Measurements from ENCODE around the gene IMMP2L.
A peak's percentile ranks its signal among the peaks of the same experiment; 100 is the strongest.
"Not testable (repeated sequence)": the region's sequence is repeated elsewhere in the genome, so short reads cannot be mapped to it uniquely, and the experiment has no call there.

The IMMP2L gene

DNA sequence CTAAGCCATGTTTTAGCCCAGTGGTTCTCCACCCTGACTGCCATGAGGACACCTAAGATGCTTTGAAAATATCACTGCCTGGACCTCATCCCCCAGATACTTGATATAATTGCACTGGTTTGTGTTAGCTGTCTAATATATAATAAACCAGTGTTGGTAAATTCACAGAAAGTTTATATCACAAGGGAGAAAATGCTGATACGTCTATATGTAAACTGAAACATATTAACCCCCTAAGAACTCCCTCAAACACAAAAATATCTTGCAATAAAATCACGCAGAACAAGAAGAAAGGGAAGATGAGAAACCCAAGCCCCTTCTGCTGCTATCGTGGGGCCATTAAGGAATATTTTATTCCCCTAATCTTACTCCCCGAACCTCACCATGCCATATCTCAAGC lies 8.2 kb downstream of the IMMP2L start:
- no peak for DNase-seq

DNA sequence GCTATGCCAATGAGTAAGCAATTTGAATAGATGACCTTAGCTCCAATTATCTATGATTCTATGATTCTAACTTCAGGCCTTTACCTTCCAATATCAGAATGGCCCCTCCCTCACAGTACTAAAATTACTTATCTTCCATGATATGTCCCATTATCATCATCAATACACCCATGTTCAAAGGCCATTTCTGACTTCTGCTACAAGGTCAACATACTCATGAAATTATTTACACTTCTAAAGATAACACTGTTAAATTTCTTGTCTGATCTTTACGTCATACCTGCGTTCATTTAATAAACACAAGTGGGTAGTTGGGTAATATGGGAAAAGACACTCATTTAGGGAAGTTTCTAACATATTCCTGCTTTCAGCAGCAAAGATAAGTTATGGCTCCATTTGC lies 21.2 kb downstream of the IMMP2L start:
- no peak for DNase-seq

DNA sequence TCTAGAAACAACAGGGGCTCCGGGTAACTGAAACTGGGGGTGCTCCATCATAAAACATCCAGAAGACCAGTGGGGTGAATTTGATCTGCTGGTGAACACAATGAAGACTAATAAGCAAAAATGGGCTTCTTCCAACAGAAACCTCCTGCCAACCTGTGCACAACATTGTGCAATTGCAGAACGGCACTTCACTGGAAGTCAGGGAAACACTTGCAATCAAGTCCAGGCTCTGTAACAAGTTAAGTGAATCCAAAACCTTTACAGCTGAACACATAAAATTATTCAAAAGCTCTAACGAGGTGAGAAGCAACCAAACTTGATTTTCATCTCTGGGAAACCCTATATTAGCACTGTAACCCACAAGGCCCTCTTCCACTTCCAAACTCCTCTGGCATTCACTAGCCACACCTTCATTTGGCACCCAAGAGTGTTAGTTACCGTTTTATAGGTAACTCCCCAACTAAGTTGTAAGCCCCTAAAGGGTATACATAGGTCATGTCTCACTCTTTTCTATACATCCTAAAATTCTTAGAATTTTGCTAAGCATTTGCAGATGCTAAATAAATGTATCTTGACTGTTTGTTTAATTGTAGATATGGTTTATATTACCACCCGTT lies 22.0 kb downstream of the IMMP2L start:
- no peak for DNase-seq

DNA sequence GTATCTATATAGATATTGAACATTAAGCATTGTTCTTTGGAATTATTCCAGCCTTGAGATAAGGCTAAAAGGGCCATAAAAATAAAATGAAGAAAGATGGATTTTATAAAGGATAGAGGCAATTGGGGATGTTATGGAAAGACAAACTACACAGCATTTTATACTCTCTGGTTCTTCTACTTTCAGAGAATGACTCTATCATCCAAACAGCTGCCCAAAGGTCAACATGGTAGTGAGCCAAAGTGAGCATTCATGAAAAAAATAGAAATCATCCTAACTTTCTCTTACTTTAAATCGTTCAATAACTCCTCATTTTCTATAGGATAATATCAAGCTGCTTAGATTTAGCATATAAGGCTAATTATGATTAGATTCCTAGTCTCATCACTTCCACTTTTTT lies 25.2 kb downstream of the IMMP2L start:
- no peak for DNase-seq

DNA sequence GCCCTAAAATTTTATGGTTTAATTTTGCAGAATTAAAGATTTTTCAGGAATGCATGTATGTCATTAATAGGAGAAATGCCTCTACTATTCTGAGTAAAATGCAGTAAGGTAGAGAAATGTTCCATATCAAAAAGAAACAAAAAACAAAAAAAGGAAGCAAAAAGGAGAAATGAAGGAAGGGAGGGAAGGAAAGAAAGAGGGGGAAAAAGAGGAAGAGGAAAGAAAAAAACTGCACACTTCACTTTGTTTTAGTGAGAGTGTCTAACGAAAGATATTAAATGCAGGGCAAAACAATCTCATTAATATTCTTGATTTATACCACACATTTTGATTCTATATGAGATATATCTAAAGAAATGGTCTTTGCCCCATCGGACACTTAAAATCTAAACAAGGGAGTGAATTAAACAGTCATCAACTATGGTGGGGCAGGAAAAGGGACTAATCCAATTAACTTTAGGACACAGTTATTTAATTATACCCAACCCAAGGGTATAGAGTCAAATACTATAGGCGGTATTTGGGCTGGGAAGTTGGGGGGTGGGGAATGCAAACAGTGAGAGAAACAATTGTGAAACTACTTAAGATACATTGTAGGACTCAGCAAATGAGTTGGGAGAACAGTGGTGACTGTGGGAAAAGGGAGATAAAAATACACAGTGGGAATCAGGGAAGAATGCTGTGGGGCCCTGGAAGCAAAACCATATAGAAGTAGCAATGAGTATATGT lies 27.0 kb downstream of the IMMP2L start:
- no peak for DNase-seq

DNA sequence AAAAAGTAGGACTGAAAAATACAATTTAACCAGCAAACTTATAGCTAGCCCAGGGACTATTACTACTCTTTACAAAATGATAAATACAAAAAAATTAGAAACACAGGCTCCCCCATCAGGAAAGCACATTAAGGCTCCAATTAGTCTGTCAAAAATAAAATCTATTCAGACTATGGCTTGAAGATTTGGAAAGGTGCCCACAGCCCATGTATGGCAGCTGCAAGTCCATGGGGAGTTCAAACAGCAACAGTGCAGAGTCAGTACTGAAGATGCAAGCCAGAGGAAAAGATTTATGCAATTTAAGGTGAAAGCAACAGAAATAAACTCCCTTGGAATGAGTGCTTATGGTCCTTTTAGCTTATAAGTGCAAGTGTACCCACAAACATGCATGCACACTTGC lies 29.7 kb downstream of the IMMP2L start:
- no peak for DNase-seq

DNA sequence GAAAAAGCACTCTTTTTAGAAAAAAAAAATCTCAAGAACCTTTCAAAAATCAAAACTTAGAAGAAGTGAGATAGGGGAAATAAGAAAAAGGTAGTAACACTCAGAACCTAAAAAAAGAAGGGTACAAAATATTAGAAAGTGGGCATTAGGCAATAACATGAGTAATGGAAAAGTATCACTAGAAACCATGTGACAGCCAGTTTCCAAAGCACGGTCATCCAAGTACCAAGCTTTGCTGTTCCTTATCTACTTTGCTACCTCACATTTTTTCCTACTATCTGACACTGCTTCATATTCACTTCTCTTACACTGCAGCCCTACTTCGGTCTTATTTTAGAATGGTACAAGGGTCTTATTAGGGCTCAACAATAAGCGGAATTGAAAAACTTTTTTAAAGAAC lies 30.3 kb downstream of the IMMP2L start:
- no peak for DNase-seq

DNA sequence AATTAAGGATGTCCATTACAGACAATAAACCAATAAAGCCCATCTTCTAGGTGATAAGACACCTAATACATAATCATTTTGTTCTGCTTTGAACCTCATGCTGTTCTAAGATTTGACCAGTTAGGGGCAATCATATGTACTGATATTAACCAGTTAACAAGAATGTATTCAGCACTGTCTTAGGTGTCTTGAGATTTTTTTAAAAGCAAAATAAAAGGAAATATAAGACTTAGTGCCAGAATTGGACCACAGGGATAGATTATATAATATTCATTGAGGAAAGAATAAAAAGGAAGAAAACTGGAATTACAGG lies 32.0 kb downstream of the IMMP2L start:
- no peak for DNase-seq

DNA sequence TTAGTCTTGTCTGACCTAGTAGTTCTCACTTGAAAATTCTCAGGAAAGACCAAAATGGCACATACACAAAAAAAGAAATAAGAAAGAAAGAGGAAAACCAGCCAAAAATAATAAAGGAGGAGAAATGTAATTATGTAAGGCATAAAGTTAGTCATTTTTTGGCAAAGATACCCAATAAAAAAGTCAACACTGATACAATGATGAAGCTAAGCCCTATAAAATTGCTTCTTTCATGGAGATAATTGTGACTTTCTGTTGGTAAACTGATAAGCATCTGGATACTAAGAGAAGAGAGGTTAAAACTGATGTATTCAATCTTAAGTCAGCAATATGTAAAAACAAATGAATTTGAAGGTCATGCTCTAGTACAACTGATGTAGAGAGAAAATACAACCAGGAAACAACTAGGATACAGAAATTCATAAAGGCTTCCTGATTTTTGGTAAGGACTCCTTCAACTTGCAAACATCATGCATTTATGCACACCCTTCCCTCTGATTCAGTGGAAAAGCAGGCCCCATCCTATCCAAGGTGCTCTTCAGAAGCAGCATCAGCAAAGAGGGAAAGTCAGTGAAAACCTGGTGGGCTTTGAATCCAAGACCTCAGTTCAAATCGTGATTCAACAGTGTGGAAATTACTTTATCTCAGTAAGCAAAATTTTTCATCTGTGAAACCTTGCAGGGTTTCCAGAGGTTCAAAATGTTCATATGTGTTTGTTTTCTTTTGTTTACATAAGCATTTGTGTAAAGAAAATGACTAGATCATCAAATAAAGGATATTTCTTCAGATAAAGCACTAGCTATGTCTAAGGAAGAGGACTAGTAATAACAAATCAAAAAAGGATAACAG lies 32.6 kb downstream of the IMMP2L start:
- no peak for DNase-seq

DNA sequence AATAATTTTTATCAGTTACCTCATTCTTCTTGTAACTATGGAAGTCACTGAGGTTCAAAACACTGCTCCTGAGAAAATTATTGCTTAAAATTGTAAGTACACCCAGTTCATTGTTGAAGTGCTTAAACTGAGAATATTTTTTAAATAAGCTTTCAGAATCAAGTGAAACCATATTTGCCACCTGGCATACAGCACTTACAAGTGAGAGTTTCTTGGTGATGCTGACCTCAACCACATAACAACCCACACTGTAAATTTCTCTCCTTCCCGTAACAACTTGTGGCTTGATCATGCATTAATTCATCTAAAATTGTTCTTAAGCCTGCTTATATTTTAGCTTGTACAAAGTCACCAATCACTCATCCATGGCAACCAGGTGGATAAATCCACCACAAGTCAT lies 34.0 kb downstream of the IMMP2L start:
- DNase-seq, result peak; percentile 21

DNA sequence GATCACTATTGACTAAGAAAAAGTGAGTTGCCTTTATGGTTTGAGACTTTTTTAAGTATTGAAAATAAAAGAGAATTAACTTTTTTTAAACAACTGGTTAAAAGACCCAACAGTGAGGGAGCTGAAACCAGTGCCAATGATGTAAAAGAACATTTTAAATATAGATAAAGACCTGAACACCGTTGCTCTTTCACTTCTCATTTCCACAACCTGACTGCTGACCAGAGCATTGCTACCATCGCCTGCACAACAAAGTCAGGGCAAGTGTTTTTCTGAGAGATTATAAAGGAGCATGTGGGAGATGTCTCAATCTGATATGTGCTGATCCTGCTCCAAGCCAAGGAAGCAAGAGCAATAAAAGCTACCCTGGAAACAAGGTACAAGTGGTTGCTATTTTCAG lies 34.7 kb downstream of the IMMP2L start:
- DNase-seq, result no peak

DNA sequence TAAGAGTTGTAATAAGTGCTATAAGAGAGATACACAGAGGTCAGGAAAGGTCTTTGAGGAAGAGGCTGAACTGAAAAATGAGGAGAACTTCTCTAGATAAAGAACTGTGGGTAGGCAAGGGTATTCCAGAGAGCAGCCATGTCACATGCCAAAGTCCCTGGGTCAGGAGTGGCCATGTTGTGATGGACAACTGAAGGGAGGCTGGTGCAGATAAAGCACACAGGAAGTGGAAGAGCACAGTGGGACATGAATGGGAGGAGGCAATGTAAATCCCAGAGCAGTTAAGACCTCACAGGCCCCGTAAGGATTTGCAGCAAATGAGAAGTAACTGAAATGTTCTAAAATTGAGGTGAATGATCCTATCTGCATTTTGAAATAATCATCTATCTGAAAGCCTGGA lies 37.2 kb downstream of the IMMP2L start:
- no peak for DNase-seq

DNA sequence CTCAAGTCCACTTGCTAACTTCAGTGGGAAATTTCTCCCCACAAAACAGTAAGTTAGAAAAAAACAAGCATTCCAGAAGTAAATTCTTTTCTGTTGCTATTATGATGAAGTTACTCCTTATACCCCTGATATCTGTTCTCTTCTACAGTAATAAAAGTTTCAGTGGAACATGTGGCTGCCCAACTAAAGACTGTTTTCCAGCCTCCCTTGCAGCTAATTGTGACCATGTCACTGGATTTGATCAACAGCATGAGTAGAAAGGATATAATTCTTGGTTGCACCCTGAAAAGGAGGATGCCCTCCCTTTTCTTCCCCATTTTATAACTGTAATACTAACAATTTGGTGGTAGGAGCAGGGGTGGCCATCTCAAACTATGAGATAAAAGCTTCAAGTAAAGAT lies 40.6 kb downstream of the IMMP2L start:
- DNase-seq, result no peak

DNA sequence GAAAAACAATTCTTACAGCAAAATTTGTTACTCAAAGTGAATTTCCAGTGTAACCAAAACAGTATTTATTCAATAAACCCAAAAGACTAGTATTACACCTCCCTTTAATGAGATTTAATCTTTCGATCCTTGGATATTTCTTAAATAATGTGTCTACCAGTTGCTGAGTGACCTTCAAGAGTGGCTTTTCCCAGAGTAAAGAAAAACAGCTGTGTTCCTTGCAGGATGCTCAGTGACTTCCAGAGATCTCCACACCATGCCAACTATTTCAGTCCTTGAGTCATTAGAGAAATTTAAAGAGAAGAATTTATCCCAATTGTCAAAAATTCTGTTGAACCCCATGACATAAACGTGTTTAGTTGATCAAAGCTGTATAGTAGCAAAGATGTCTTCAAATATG lies 44.0 kb downstream of the IMMP2L start:
- no peak for DNase-seq

DNA sequence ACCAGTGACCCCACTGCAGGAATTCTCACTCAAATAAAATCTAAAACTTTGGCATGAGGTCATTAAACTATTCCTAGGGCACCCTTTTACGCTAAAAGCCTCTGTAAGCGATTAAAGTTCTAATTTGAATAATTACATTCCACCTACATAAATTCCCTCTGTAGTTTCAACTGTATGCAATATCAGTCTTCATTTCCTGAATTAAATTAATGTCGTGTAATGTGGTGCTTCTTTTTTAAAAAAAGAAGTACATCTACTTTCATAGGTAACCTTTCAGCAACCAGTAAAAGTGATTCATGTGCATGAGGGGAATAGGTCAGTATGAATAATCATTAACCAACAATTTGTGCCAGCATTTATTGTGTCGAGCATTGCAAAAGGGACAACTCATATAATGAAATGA lies 44.7 kb downstream of the IMMP2L start:
- DNase-seq, result no peak

DNA sequence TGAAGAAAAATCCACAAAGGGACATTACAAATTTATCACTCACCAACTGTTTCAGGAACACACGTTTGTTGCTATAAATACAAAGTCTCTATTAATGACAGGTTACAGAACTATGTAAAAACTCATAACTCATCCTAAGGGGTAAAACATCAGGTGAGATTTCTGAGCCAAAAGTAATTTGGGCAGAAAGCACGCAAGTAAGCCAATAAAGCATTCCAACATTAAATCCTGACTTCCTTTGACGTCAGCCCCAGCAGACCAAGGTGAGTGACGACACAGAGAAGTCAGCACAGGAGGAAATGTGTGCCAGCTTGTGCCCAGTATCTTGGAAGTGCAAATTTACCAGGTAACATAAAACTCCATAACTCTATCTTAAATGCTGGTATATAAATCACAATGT lies 45.7 kb downstream of the IMMP2L start:
- DNase-seq, result no peak

DNA sequence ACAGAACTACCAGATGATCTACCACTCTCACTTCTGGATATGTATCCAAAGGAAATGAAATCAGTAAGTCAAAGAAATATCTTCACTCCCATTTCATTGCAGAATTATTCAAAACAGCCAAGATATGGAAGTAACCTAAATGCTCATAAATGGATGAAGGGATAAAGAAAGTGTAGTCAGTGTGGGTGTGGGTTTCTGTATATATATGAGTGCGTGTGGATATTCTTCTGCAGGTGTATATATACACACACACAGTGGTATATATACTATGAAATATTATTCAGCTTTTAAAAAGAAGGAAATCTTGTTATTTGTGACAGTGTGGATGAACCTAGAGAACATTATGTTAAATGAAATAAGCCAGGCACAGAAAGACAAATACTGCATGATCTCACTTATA lies 48.7 kb downstream of the IMMP2L start:
- no peak for DNase-seq

DNA sequence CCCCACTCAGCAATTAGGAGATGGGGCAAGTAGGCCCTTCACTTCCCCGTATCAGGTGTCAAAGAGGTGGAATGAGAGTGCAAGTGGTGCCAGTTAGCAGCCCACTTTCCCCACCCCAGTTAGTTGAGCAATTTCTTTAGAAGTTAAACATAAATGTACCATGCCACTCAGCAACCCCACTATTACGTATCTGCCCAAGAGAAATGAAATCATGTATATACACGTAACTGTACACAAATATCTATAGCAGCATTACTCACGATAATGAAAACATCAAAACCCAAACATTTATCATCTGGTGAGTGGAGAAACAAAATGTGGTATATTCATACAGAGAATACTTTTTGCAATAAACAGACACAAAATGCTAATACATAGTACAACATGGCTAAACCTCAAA lies 50.4 kb downstream of the IMMP2L start:
- no peak for DNase-seq

DNA sequence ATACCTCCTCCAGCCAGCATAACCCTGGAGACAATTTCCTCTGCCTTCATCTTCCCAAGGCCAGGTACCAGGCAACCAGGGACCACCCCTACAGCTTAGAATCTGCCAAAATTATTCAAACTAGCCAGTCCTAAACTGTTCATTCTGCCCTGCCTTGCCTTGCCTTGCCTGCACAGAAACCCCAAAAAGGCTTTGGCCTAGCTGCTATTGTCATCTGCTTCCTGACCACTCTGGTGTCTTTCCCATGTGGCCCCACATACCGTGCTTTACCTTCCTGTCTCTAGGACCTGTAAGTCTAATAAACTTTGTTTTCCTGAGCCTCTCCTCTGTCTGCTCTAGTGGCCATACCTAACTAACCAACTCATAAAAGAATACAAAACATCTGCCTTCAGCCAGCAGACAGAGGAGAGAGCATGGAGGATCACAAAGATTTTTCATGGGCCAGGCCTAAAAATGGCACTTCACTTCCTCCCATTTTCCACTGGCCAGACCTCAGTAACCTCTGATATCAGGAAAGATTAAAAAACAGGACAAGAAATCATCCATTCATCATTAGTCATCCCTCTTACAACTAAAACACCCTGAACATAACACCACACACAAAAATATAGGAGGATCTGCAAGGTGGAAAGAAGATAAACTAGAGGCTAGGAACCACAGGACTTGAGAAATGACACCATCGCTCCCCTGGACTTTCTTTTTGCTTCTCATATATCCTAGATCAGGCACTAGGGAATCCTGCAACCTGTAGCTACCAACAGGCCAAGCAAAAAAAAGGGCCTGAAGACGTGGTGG lies 51.5 kb downstream of the IMMP2L start:
- no peak for DNase-seq

DNA sequence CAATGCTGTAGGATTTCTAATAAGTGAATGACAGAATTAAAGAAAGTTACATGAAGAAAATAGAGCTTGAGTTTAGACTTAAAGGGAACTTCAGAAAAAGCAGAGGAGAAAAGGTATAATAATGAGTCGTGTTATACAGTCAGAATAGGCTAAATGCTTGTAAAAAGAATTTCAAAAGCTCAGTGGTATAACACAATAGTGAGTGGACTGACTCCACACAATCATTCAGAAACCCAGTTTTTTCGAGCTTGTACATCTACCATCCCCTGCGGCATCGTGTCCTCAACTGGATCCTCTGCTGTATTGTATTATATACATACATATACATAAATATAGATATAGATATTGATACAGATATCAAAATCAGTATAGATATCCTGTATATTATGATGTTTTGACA lies 52.2 kb downstream of the IMMP2L start:
- no peak for DNase-seq

DNA sequence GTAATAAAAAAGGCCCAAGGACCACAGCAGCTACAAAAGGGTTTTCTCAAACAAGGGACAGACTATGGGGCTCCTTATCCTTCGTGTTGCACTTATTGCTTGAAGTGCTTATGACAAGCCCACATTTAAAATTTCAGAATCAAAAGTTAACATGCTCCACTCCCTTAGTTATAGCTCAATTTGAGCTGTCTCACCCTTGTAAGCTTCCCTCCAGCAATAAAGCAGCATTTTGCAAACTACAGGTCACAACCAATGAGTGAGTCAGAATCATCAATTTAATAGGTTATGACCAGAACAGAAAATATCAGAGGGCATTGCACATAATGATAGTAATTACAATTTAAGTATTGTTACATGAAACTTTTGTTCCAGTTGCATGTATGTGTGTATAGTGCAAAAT lies 53.0 kb downstream of the IMMP2L start:
- DNase-seq, result no peak

DNA sequence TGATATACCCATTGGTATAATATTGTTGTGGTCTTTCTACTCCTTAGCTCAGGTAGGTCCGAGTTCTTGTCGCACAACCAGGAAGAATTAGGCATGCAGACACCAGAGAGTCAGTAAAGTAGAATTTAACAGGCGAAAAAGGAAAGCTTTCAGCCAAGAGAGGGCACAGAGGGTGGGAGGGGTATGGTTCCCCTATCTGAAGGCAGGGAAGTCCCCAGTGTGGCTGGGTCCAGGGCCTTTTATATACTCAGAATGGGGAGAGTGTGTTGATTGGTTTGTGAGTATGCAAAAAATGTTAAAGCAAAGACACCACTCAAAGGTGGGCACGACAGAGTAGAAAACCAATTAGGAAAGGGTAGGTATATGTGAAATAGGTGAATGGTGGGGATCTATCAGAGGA lies 53.9 kb downstream of the IMMP2L start:
- no peak for DNase-seq

DNA sequence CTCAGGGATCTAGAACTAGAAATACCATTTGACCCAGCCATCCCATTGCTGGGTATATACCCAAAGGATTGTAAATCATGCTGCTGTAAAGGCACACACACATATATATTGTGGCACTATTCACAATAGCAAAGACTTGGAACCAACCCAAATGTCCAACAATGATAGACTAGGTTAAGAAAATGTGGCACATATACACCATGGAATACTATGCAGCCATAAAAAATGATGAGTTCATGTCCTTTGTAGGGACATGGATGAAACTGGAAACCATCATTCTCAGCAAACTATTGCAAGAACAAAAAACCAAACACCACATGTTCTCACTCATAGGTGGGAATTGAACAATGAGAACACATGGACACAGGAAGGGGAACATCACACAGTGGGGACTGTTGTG lies 56.9 kb downstream of the IMMP2L start:
- not testable (repeated sequence) for DNase-seq

DNA sequence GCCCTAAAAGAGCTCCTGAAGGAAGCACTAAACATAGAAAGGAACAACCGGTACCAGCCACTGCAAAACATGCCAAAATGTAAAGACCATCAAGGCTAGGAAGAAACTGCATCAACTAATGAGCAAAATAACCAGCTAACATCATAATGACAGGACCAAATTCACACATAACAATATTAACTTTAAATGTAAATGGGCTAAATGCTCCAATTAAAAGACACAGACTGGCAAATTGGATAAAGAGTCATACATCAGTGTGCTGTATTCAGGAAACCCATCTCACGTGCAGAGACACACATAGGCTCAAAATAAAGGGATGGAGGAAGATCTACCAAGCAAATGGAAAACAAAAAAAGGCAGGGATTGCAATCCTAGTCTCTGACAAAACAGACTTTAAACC lies 60.5 kb downstream of the IMMP2L start:
- DNase-seq, result not testable (repeated sequence)

Measured in activated CD4-positive, alpha-beta T cell treated with anti-CD3 and anti-CD28 coated beads, Interleukin-2, amount 50 U/mL, for 16 hours (primary cell).